Measurements from ENCODE around the gene SIL1. TPM values are rescaled to one million over a fixed set of nuclear protein-coding genes. Genes with fewer than 3 reads are reported as not detected.

SIL1 gene
- total and polyA plus RNA-seq, 2 of the 8 experiments (the other 6 are each of a cell fraction or from before 2014, with no cell fraction given) = 8.3 to 12.8 TPM

DNA sequence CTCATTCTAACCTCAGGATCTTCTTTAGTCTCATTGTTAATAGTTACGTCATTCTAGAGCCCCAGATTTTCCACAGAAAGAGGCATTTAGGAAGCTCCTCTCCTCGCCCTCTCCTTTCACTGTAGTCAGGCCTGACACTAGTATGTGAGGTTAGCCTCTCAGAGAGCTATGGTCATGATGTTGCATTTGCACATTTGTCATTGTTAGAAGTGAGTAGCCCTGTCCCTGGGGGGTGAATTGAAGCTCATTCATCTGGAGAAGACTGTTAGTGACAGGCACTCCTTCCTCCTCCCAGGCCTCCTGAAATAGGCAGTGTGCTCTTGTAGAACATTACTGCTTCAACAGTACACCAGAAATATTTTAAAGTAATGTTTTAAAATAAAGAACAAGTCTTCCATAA, 296.5 kb downstream of the SIL1 start (continued):
- TF ChIP-seq, protein P1, sequence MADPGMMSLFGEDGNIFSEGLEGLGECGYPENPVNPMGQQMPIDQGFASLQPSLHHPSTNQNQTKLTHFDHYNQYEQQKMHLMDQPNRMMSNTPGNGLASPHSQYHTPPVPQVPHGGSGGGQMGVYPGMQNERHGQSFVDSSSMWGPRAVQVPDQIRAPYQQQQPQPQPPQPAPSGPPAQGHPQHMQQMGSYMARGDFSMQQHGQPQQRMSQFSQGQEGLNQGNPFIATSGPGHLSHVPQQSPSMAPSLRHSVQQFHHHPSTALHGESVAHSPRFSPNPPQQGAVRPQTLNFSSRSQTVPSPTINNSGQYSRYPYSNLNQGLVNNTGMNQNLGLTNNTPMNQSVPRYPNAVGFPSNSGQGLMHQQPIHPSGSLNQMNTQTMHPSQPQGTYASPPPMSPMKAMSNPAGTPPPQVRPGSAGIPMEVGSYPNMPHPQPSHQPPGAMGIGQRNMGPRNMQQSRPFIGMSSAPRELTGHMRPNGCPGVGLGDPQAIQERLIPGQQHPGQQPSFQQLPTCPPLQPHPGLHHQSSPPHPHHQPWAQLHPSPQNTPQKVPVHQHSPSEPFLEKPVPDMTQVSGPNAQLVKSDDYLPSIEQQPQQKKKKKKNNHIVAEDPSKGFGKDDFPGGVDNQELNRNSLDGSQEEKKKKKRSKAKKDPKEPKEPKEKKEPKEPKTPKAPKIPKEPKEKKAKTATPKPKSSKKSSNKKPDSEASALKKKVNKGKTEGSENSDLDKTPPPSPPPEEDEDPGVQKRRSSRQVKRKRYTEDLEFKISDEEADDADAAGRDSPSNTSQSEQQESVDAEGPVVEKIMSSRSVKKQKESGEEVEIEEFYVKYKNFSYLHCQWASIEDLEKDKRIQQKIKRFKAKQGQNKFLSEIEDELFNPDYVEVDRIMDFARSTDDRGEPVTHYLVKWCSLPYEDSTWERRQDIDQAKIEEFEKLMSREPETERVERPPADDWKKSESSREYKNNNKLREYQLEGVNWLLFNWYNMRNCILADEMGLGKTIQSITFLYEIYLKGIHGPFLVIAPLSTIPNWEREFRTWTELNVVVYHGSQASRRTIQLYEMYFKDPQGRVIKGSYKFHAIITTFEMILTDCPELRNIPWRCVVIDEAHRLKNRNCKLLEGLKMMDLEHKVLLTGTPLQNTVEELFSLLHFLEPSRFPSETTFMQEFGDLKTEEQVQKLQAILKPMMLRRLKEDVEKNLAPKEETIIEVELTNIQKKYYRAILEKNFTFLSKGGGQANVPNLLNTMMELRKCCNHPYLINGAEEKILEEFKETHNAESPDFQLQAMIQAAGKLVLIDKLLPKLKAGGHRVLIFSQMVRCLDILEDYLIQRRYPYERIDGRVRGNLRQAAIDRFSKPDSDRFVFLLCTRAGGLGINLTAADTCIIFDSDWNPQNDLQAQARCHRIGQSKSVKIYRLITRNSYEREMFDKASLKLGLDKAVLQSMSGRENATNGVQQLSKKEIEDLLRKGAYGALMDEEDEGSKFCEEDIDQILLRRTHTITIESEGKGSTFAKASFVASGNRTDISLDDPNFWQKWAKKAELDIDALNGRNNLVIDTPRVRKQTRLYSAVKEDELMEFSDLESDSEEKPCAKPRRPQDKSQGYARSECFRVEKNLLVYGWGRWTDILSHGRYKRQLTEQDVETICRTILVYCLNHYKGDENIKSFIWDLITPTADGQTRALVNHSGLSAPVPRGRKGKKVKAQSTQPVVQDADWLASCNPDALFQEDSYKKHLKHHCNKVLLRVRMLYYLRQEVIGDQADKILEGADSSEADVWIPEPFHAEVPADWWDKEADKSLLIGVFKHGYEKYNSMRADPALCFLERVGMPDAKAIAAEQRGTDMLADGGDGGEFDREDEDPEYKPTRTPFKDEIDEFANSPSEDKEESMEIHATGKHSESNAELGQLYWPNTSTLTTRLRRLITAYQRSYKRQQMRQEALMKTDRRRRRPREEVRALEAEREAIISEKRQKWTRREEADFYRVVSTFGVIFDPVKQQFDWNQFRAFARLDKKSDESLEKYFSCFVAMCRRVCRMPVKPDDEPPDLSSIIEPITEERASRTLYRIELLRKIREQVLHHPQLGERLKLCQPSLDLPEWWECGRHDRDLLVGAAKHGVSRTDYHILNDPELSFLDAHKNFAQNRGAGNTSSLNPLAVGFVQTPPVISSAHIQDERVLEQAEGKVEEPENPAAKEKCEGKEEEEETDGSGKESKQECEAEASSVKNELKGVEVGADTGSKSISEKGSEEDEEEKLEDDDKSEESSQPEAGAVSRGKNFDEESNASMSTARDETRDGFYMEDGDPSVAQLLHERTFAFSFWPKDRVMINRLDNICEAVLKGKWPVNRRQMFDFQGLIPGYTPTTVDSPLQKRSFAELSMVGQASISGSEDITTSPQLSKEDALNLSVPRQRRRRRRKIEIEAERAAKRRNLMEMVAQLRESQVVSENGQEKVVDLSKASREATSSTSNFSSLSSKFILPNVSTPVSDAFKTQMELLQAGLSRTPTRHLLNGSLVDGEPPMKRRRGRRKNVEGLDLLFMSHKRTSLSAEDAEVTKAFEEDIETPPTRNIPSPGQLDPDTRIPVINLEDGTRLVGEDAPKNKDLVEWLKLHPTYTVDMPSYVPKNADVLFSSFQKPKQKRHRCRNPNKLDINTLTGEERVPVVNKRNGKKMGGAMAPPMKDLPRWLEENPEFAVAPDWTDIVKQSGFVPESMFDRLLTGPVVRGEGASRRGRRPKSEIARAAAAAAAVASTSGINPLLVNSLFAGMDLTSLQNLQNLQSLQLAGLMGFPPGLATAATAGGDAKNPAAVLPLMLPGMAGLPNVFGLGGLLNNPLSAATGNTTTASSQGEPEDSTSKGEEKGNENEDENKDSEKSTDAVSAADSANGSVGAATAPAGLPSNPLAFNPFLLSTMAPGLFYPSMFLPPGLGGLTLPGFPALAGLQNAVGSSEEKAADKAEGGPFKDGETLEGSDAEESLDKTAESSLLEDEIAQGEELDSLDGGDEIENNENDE (IDR thresholded peaks at IDR 0.05; ENCODE audit: insufficient replicate concordance, low read length) = no peak
- TF ChIP-seq NRF1 (IDR thresholded peaks at IDR 0.05; ENCODE audit: low read depth, low read length) (no peak), GABPA (IDR thresholded peaks at IDR 0.05; ENCODE audit: borderline replicate concordance, insufficient read depth, low read length) (no peak), GTF2F1 (IDR thresholded peaks at IDR 0.05; ENCODE audit: borderline replicate concordance, low read depth, low read length) (no peak), PHF8 (conservative IDR thresholded peaks at IDR 0.05; ENCODE audit: low read depth, low read length) (no peak), CREB1 (IDR thresholded peaks at IDR 0.05) (no peak), CBX8 (IDR thresholded peaks at IDR 0.05; ENCODE audit: borderline replicate concordance, low read depth, low read length) (no peak), ASH2L (IDR thresholded peaks at IDR 0.05; ENCODE audit: low read length) (no peak)
